Stimulated activated CD4-positive, alpha-beta T cell treated with anti-CD3 and anti-CD28 coated beads, TNF-alpha, amount 100 ng/mL, for 48 hours (primary cell): ENCODE data around the gene NSMCE1.
"Not testable (repeated sequence)": the region's sequence is repeated elsewhere in the genome, so short reads cannot be mapped to it uniquely, and the experiment has no call there.

Source experiments
- DNase-seq, 3 donors: peaks; one replicate each; pipeline ENCODE4 v3.0.0-alpha.2; 2020; ENCODE audit warnings: low read depth in 3 of 3

NSMCE1 gene

GRCh38 chr16:27272076-27272475 is 3.5 kb upstream of the NSMCE1 start:
- DNase-seq, result no peak

DNA sequence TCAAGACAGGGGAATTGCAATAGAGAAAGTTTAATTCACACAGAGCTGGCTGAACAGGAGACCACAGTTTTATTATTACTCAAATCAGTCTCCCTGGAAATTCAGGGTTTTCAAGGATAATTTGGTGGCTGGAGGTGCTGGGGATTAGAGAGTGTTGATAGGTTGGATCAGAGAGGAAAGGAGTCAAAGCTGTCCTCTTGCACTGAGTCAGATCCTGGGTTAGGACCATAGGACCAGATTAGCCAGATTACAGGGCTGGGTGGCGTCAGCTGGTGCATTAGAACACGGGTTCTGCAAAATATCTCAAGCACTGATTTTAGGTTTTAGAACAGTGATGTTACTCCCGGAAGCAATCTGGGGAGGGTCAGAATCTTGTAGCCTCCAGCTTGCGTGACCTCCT is 1.8 kb upstream of the NSMCE1 start:
- DNase-seq, result no peak

DNA sequence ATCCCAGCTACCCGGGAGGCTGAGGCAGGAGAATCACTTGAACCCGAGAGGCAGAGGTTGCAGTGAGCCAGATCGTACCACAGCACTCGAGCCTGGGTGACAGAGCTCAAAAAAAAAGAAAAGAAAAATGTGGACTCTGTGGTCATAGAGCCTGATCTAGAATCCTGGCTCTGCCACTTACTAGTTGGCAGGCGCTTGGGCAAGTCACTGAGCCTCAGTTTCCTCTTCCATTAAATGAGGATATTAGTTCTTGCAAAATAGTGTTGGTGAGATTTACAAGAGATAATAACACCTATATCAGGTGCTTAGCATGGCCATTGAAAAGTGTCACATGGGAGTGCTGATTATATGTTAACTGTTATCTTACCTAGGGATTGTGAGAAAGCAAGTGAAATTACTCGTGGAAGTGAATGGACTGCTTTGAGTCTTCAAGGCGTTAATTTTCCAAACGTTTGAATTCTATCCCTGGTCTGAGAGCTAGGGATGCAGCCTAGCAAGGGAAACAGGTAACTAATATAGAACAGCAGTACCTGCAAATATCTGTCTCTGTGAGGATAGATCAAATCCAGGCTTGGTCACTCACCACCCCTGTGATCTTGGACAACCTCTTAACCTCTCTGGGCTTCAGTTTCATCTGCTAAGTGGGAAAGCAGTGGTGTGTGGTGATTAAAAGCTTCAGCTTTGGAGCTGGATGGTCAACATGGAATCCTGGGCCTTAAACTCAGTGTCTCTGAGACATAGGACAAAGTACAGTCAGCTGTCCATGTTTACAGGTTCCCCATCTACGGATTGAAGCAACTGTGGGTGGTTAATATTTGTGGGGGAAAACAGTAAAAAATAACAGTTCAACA is 953 bp upstream of the NSMCE1 start:
- DNase-seq, result no peak

DNA sequence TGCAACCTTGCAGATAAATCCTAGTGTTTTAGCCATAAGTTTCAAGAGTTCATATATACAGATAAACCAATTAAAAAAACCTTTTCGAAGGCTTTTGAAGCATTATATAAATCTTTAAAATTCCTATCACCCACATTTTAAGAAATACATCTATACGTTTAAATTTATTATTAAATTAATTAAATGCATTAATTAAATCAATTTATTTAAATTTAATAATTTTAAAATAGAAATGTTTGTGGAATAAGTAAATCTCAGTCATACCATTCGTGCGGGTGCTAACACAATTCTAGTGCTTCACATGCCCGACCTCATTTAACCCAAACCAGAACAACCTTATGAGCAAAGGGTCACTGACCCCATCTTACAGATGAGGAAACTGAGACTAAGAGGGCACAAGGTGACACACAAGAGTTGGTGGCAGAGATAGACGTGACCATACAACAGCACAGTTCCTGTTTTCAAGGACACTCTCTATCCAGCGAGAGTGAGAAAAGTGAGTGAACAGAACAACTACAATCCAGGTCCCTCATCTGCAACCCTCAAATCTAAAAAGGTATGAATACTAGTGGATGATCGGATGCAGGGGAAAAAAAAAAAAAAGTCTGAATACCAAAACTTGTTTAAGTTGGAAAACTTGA is 1.4 kb downstream of the NSMCE1 start:
- no peak for DNase-seq

GRCh38 chr16:27265982-27266381 is 2.6 kb downstream of the NSMCE1 start:
- no peak for DNase-seq

- DNase-seq, result no peak
Observed at GRCh38 chr16:27264151-27264550, 4.4 kb downstream of the NSMCE1 start.

DNA sequence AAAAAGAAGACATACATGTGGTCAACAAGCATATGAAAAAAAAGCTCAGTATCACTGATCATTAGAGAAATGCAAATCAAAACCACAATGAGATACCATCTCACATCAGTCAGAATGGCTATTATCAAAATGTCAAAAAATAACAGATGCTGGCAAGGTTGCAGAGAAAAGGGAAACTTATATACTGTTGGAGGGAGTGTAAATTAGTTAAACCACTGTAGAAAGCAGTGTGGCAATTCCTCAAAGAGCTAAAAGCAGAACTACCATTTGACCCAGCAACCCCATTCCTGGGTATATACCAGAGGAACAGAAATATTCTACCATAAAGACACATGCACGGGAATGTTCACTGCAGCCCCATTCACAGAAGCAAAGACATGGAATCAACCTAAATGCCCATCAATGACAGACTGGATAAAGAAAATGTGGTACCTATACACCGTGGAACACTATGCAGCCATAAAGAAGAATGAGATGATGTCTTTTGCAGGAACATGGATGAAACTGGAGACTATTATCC is 5.6 kb downstream of the NSMCE1 start:
- not testable (repeated sequence) for DNase-seq

DNA sequence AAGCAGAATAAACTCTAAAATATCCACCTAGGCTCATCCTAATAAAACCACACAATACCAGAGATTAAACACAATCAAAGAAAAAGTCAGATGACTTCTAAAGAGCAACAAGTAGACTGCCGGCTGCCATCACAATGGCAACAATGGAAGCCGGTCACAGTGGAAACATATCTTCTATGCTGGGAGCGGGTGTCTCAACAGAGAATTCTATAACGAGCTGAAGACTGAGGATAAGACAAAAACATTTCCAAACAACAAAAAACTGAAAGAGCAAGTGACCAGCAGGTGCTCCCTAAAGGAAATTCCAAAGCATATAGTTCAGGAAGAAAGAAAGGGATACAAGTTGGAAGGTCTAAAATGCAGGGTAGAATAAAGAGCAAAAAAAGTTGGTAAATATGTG is 8.9 kb downstream of the NSMCE1 start:
- no peak for DNase-seq

- DNase-seq, result no peak
Observed at GRCh38 chr16:27258241-27258734, 10.3 kb downstream of the NSMCE1 start.

GRCh38 chr16:27257271-27257670 is 11.3 kb downstream of the NSMCE1 start:
- no peak for DNase-seq

- no peak for DNase-seq
Observed at GRCh38 chr16:27256861-27257260, 11.7 kb downstream of the NSMCE1 start.

GRCh38 chr16:27254262-27254811 is 14.2 kb downstream of the NSMCE1 start:
- no peak for DNase-seq

GRCh38 chr16:27253526-27253930 is 15.0 kb downstream of the NSMCE1 start:
- no peak for DNase-seq

- DNase-seq, result no peak
Observed at GRCh38 chr16:27252206-27252585, 16.4 kb downstream of the NSMCE1 start.

DNA sequence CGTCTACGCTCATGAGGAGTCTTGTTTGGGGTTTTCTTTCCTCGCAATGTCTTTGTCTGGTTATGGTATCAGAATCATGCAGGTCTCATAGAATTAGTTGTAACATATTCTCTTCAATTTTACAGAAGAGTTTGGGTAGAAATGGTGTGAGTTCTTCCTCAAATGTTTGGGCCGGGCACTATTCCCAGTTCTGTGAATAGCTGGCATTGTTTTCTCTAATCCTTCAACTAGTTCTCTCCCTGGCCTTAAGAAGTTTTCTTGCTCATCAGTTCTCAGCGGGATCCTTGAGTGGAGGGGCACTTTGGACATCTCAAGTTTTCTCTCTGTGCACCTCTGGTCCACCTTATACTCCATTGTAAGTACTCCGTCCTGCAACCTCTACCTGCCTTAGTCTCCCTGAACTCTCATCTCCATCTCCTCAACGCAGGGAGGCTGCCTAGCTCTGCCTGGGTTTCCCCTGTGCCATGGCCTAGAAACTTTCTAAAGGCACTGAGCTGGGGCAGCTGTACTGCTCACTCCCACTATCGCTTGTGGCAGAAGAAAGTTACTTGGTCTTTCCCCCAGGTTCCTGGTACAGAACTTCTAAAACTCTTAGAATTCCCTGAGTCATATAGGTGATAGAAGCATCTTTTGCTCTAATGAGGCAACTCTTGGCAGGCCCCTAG is 16.9 kb downstream of the NSMCE1 start:
- DNase-seq, result no peak

DNA sequence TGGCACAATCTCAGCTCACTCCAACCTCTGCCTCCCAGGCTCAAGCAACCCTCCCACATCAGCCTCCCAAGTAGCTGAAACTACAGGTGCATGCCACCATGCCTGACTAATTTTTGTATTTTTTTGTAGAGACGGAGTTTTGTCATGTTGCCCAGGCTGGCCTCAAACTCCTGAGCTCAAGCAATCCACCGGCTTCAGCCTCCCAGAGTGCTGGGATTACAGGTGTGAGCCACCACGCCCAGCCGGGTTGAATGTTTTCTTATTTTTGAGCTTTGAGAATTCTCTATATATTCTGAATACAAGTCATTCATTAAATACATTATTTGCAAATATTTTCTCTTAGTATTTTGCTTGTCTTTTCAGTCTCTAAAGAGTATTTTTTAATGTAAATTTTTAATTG is 19.7 kb downstream of the NSMCE1 start:
- DNase-seq, result not testable (repeated sequence)

DNA sequence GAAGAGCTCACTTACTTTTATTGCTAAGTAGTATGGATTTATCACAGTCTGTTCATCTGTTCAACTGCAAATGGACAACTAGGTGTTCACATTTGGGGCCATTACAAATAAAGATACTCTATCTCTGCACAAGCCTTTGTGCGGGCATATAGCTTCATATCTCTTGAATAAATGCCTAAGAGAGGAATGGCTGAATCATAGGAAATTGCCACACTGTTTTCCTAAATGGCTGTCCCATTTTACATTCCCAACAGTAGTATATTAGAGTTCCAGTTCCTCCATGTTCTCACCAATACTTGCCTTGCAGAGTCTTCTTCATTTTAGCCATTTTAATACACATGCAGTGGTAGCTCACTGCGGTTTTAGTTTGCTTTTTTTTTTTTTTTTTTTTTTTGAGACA is 20.5 kb downstream of the NSMCE1 start:
- DNase-seq, result no peak

DNA sequence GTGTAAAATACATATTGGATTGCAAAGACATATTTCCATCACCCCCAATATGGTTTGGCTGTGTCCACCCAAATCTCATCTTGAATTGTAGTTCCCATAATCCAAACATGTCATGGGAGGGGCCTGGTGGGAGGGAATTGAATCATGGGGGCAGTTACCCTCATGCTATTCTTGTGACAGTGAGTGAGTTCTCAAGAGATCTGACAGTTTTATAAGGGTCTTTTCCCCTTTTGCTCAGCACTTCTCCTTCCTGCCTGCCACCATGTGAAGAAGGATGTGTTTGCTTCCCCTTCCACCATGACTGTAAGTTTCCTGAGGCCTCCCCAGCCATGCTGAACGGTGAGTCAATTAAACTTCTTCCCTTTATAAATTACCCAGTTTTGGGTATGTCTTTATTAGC is 21.5 kb downstream of the NSMCE1 start:
- not testable (repeated sequence) for DNase-seq

DNA sequence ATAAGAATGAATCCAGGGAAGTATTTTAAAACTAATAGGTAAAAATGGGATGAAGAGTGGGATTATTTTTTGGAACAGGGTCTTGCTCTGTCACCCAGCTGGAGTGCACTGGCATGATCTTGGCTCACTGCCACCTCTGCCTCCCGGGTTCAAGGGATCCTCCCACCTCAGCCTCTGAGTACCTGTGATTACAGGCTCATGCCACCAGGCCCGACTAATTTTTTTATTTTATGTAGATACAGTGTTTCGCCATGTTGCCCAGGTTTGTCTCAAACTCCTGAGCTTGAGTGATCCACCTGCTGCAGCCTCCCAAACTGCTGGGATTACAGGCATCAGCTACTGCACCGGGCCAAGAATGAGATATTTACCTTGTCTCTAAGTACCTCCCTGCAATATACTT is 22.1 kb downstream of the NSMCE1 start:
- no peak for DNase-seq

DNA sequence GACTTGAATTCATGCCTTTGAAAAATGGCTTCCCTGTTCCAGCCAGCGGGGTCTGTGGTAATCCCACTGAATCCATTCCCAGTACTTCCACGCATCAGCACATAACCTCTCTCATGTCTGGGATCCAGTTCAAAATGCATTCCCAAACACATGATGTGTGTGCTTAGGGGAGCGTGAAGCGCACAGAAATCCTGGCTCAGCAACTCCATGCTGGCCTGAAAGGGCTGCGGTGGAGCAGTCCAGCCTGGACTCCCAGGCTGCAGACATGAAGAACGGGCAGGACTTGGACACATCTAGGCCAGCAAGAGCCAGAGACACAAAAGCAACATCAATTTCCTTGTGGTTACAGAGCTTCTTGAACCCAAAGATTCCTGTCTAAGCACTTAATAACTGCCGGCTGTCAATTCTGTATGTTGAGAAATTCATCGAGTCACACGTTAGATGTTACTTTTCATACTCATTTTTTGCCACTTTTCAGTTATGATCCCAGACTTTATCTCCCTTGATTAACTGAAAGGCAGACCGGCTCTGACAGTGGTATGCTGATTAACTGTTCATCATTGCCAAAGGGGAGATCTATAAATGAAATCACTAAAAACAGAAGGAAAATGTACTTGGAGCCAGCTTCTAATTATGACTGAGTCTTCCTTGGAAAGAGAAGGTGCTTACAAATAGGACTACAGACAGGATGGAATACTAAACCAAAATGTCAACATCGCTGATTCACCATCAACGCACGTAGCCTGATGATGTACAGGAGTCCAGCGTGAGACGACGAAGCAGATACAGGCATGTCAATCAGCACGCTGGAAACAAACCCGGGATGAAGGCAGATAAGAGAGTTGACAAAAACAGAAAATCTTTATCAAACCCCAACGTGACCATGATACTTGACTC is 23.0 kb downstream of the NSMCE1 start:
- peak in 2 of 3 donors; percentile 65 to 74 for DNase-seq

- DNase-seq, result no peak
Observed at GRCh38 chr16:27244363-27244755, 24.2 kb downstream of the NSMCE1 start.
